Measurements from ENCODE around the gene XAB2.

XAB2 gene

DNA sequence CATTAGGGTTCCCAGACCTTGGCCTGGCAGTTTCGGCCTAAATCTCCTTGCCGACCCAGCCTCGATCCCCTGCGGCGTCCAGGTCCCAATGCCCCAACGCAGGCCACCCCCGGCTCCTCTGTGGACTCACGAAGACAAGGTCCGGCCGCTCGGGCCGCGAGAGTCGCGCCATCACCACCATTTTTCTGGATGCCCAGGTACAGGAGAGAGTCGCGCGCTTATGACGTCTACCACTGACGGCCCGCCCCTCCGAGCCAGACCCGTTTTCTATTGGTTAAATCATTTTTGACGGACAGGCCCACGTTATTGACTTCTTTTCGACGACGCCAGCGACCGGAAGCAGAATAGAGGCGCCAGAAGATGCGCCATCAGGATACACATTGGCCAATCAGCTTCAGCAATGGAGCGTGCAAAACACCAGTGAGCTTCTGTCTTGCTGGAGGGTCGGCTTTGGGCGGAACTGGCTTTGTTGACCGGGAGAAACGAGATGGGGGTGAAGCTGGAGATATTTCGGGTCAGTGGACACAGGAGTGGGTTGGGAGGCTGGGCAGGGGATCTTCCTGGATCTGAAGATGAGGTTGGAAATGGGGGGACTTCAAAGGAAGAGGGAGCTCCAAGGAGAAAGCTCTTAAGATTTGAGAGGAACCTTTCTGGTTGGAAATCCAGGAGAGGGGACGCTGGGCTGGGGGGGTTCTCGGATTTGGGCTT is at the start of gene XAB2, which contains the start of gene PET100:
Gene XAB2, minus strand, starts transcription at position 199 of the 708 bp plus-strand sequence. Its CDS starts 18 bp downstream, at position 181.
Gene PET100, plus strand, starts transcription at position 447 of the 708 bp plus-strand sequence. Its CDS starts 41 bp downstream, at position 488.
- no peak for TF ChIP-seq ZNF274 (IDR thresholded peaks at IDR 0.05; ENCODE audit: low read depth, low read length)
- peak within 1 kb of the TSS; percentile 90 for H3K4me3 ChIP-seq (ENCODE audit: low read length)

DNA sequence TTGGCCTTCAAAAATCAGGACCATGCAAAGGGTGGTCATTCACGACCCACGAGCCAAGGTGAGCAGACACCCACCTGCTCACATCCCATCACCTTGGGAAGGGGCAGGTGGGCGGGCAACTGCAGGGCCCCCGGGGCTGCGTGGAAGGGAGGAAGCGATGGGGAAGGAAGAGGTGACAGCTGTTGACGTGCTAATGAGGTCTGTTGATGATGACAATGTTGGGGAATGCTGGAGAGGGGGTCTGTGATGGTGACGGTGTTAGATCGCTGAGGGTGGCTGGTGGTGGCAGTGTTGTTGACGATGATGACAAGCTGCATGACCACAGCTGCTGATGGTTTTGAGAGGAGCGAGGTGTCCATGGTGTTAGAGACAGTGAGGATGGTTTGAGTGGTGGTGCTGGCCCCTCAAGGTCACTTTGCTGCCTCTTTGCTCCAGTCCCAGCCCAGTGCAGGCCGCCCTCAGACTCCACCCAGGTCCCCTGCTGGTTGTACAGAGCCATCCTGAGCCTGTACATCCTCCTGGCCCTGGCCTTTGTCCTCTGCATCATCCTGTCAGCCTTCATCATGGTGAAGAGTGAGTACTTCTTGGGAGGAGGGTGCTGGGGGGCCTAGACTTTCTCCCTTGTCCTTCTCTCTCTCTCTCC is 48.4 kb upstream of the XAB2 start:
- TF ChIP-seq ZNF274 (IDR thresholded peaks at IDR 0.05; ENCODE audit: low read depth, low read length): no peak

DNA sequence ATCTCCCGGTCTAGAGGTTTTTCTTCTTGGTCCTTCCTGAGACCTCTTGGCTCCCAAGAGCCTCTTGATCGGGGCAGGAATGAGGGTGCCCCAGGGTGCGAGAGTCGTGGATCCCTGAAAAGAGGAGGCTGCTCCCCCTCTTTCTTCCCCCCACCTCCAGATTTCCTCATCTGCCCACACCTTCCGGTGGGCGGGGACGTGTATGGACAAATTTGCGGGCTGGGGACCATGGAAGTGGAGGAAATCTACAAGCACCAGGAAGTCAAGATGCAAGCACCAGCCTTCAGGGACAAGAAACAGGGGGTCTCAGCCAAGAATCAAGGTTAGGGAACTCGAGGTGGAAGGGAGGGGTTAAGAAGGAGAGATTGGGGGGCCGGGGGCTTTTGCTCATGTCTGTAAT is 47.5 kb upstream of the XAB2 start, which contains the start of gene MCEMP1:
Gene MCEMP1, plus strand, starts transcription at position 237 of the 400 bp plus-strand sequence. Its CDS starts 31 bp downstream, at position 268.
- no peak for TF ChIP-seq ZNF274 (IDR thresholded peaks at IDR 0.05; ENCODE audit: low read depth, low read length)
- H3K4me3 ChIP-seq (ENCODE audit: low read length): no peak within 1 kb of the TSS

More for the DNA sequence above, 48.4 kb upstream of the XAB2 start:
- H3K4me3 ChIP-seq (ENCODE audit: low read length): no peak overlapping the region

DNA sequence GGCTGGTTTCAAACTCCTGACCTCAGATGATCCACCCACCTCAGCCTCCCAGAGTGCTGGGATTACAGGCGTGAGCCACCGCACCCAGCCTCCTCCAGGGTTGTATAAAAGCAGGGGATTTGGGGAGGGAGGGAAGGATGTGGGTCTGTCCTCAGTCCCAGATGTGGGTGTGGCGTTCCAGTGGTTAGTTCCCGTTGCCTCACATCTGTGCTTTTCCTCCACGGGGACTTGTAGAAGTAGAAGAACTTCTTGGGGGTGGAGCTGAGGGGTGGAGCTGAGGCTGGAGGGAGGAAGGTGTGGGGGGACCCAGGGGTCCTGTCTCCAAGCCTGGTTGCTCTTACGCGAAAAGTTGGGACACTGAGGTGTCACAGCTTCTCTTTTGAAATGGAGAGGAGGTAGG is 47.0 kb upstream of the XAB2 start:
- no peak overlapping the region for H3K4me3 ChIP-seq (ENCODE audit: low read length)
- no peak for TF ChIP-seq ZNF274 (IDR thresholded peaks at IDR 0.05; ENCODE audit: low read depth, low read length)

DNA sequence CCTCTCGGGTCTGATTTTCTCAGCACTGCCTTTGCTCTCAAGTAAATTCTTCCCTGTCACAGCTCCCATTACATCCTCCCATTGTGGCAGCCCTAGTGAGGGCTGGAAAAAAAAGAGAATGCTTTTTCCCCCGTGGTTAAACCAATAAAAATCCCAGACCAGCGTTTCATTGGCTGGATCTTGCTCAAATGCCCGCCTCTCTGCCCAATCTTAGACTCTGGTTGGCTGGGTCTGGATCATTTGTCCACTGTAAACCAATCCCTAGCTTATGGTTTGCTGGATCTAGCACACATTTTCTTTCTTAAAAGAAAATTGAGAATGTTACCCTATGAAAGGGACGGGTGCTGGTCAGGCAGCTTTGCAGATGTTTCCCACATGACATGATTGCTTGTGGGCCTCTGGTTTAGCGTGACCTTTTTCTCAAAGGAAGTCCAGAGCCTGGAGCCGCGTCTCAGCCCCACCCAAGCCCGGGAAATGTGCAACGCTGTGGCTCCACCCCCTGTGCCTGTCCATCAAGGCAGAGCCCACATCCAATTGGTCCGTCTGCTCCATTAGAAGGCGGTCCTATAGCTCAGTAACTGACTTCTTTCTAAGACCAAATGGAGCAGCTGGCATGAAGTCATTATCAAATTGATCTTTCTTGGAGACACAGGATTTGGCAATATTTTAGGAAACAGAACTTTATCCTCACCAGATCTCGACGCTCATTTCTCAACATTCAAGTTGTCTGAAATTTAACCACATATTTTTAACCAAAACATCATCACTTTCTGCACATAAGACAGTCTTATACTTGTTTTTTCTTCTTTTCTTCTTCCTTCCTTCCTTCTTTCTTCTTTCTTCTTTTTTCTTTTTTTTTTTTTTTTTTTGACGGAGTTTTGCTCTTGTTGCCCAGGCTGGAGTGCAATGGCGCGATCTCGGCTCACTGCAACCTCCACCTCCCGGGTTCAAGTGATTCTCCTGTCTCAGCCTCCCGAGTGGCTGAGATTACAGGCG is 45.0 kb upstream of the XAB2 start:
- no peak for TF ChIP-seq ZNF274 (IDR thresholded peaks at IDR 0.05; ENCODE audit: low read depth, low read length)
- H3K4me3 ChIP-seq (ENCODE audit: low read length): no peak overlapping the region

DNA sequence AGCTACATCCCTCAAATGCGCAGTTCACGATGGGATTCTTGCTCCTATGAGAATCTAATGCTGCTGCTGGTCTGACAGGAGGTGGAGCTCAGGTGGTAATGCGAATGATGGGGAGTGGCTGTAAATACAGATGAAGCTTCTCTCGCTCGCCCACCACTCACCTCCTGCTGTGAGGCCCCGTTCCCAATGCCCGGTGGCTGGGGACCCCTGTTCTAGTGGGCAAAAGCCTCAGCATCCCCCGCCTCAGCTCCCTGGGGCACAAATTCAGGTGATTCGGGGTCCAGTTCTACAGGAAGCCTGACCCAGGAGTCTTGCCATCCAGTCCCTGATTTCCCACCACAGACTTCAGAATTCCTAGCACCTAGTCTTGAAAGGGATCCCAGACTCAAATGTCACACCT is 43.2 kb upstream of the XAB2 start:
- no peak overlapping the region for H3K4me3 ChIP-seq (ENCODE audit: low read length)
- TF ChIP-seq ZNF274 (IDR thresholded peaks at IDR 0.05; ENCODE audit: low read depth, low read length): no peak

DNA sequence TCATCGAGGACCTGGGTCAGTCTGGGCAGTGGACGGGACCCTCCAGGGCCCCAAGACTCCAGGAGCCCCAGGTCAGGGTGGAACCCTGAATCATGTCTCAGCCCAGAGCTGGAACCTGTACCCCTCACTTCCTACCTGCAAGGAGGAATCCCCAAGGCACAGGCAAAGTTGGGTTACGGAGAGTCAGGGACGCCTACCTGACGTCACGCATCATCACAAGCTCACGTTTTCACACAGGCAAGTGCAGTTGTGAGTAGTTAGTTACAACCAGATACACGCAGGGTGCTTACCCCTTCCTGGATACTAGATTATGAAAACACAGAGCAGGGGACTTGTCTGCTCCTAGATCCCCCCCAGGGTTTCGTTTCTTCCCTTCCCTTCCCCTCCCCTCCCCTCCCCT is 41.4 kb upstream of the XAB2 start:
- no peak overlapping the region for H3K4me3 ChIP-seq (ENCODE audit: low read length)
- no peak for TF ChIP-seq ZNF274 (IDR thresholded peaks at IDR 0.05; ENCODE audit: low read depth, low read length)

DNA sequence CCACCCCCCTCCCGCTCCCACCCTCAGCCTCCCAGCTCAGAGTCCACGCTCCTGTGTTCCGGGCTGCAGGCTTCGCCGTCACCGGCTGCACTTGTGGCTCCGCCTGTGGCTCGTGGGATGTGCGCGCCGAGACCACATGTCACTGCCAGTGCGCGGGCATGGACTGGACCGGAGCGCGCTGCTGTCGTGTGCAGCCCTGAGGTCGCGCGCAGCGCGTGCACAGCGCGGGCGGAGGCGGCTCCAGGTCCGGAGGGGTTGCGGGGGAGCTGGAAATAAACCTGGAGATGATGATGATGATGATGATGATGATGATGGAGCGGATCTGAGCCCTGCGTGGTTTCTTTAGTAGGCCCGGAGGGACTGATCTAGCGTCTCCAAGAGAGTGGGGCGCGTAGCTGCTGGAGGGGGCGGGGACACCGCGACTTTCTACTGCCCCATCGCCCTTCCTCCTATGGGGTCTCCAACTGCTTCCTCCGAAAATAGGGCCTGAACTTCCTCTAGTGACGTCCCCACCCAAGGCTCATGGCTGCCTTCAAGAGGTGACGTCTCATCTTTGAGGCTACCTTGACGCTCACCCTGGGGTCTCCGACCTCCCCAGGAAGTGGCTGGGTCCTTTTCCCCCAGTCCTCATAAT is 40.9 kb upstream of the XAB2 start:
- H3K4me3 ChIP-seq (ENCODE audit: low read length): no peak overlapping the region
- TF ChIP-seq ZNF274 (IDR thresholded peaks at IDR 0.05; ENCODE audit: low read depth, low read length): no peak

DNA sequence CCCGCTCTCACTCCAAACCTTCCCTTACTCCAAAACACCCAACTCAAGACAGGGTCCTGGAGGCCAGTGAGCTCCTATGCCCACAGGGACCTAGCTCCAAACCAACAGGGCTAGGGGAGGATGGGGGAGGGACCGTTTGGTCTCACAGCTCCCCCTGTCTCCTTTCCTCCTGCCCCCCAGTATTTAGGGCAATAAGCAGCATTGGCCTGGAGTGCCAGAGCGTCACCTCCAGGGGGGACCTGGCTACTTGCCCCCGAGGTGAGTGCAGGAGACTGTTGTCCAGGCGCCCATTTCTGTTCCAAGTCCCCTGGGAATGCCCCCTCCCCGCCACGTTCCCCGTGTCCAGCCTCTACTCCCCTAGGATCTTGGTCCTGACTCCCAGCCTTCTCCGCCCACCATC is 40.3 kb upstream of the XAB2 start:
- H3K4me3 ChIP-seq (ENCODE audit: low read length): no peak overlapping the region
- TF ChIP-seq ZNF274 (IDR thresholded peaks at IDR 0.05; ENCODE audit: low read depth, low read length): no peak

DNA sequence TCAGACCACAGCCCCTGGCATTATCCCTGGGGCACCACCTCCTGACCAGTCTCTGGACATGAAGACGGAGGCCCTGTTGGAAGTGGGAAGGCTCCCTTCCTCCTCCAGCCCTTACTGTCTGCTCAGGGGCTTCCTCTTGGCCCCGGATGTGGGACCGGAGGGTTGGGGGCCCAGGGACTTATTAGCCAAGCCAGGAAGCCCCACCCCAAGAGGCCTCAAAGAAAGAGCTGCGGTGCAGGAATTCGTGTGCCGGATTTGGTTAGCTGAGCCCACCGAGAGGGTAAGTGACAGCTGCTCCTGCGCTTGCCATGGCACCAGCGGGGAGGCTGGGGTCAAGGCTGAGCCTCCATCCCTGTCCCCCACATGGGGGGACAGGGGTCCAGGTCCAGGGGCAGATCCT is 39.5 kb upstream of the XAB2 start, which contains the start of gene RETN:
Gene RETN, plus strand, starts transcription at position 208 of the 400 bp plus-strand sequence. CDS start 278 bp downstream, outside the sequence.
- TF ChIP-seq ZNF274 (IDR thresholded peaks at IDR 0.05; ENCODE audit: low read depth, low read length): no peak
- no peak within 1 kb of the TSS for H3K4me3 ChIP-seq (ENCODE audit: low read length)

DNA sequence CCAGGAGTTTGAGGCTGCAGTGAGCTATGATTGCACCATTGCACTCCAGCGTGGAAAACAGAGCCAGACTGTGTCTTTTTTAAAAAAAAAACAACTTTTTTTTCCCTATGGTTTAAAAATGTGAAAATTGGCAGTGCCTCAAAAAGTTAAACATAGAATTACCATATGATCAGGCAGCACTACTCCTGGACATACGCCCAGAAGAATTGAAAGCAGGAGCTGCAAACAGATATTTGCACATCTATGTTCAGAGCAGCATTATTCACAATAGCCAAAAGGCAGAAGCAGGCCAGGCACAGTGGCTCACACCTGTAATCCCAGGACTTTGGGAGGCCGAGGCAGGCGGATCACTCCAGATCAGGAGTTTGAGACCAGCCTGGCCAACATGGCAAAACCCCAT is 35.7 kb upstream of the XAB2 start:
- TF ChIP-seq ZNF274 (IDR thresholded peaks at IDR 0.05; ENCODE audit: low read depth, low read length): no peak
- H3K4me3 ChIP-seq (ENCODE audit: low read length): no peak overlapping the region

DNA sequence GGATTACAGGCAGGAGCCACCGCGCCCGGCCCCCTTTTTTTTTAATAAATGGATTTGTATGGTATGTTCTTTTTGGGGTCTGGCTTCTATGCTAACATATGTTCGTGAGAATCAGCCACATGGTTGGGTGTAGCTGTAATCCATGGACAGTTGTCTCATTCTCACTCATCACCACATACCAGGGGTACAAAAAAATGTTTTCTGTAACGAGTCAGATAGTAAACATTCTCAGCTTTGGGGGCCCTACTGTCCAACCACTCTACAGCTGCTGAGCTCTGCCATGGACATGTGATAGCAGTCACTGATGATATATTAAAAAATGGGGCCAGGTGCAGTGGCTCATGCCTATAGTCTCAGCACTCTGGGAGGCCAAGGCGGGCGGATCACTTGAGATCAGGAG is 34.4 kb upstream of the XAB2 start:
- no peak for TF ChIP-seq ZNF274 (IDR thresholded peaks at IDR 0.05; ENCODE audit: low read depth, low read length)
- no peak overlapping the region for H3K4me3 ChIP-seq (ENCODE audit: low read length)

DNA sequence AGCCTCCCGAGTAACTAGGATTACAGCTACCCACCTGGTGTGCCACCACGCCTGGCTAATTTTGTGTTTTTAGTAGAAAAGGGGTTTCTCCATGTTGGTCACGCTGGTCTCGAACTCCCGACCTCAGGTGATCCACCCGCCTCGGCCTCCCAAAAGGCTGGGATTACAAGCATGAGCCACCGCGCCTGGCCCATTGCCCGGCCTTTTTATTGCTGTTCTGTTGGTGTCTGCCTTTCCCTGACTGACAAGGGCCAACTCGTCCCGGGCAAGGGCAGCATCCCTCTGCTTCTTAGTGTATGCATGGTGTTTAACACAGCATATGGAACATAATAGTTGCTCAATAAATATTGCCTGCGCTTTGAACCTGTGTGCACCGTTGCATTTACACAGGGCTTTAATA is 33.3 kb upstream of the XAB2 start:
- no peak overlapping the region for H3K4me3 ChIP-seq (ENCODE audit: low read length)
- no peak for TF ChIP-seq ZNF274 (IDR thresholded peaks at IDR 0.05; ENCODE audit: low read depth, low read length)
